Smooth muscle cell (in vitro differentiated cells): ENCODE measurements around the gene B4GALNT1. TPM values are rescaled to one million over a fixed set of nuclear protein-coding genes. Genes with fewer than 3 reads are reported as not detected.

Source experiments
- DNase-seq: peaks from one replicate; lab custom pipeline; 2025; ENCODE audit not compliant: unreplicated experiment; lab: John Stamatoyannopoulos, UW
- H2AFZ ChIP-seq: fragments of 200-600 bp; sonication (generic); 2 replicates; pipeline ENCODE4 v1.6.0; 2016; ENCODE audit warnings: antibody characterized with exemption, low read depth, mild to moderate bottlenecking
- H3F3A ChIP-seq: fragments of 200-600 bp; sonication (generic); 2 replicates; pipeline ENCODE4 v1.6.0; 2017; ENCODE audit warnings: antibody characterized with exemption, low read depth
- H3K27ac ChIP-seq: fragments of 200-600 bp; sonication (generic); 2 replicates; pipeline ENCODE4 v1.5.1; 2016; ENCODE audit warnings: low read depth, mild to moderate bottlenecking
- H3K27me3 ChIP-seq: fragments of 200-600 bp; sonication (generic); 2 replicates; pipeline ENCODE4 v1.6.1; 2016; ENCODE audit warnings: low read depth, mild to moderate bottlenecking
- H3K36me3 ChIP-seq: fragments of 200-600 bp; sonication (generic); 2 replicates; pipeline ENCODE4 v1.5.1; 2016; ENCODE audit warnings: low read depth
- H3K4me1 ChIP-seq: fragments of 200-600 bp; sonication (generic); 2 replicates; pipeline ENCODE4 v1.5.1; 2016; ENCODE audit warnings: low read depth
- H3K4me2 ChIP-seq: fragments of 200-600 bp; sonication (generic); 2 replicates; pipeline ENCODE4 v1.6.0; 2016; ENCODE audit warnings: mild to moderate bottlenecking
- H3K4me3 ChIP-seq: fragments of 200-600 bp; sonication (generic); 2 replicates; pipeline ENCODE4 v1.5.1; 2016; ENCODE audit warnings: mild to moderate bottlenecking
- H3K79me2 ChIP-seq: fragments of 200-600 bp; sonication (generic); 2 replicates; pipeline ENCODE4 v1.6.0; 2016; ENCODE audit warnings: low read depth, mild to moderate bottlenecking
- H3K9ac ChIP-seq: fragments of 200-600 bp; sonication (generic); 2 replicates; pipeline ENCODE4 v1.6.0; 2016; ENCODE audit warnings: low read depth
- H3K9me3 ChIP-seq: fragments of 200-600 bp; sonication (generic); replicated peaks from 2 replicates; pipeline ENCODE4 v1.5.1; 2016; ENCODE audit warnings: low read depth
- H4K20me1 ChIP-seq: fragments of 200-600 bp; sonication (generic); 2 replicates; pipeline ENCODE4 v1.6.0; 2016; ENCODE audit warnings: low read depth
- WGBS: methylation state at CpG from one replicate; pipeline ENCODE4 v1.1.7; 2016; ENCODE audit warnings: low lambda C conversion rate; 5-methylcytosine and 5-hydroxymethylcytosine counted together
- polyA plus RNA-seq: library from polyadenylated mRNA; unstranded; fragments of >200 nt; fragmentation: Nextera tagmentation; extraction: Ambion mirVana; gene quantifications from 2 replicates; pipeline ENCODE4 v1.2.1, GENCODE V29; 2016
- total RNA-seq: library from RNA; depleted of rRNA; stranded (reverse); fragments of >200 nt; gene quantifications from 2 replicates; pipeline ENCODE4 v1.2.3, GENCODE V29; 2014
- TF ChIP-seq, protein P1 (sequence below): fragments of 200-600 bp; sonication (generic); IDR thresholded peaks from 2 replicates; pipeline ENCODE4 v1.5.1; 2017; ENCODE audit warnings: borderline replicate concordance, mild to moderate bottlenecking, antibody characterized with exemption; ENCODE audit not compliant: insufficient read depth, poor library complexity, severe bottlenecking

Gene B4GALNT1
- total and polyA plus RNA-seq, 2 experiments from 2014 or later, result 1.8 to 5.6 TPM

DNA sequence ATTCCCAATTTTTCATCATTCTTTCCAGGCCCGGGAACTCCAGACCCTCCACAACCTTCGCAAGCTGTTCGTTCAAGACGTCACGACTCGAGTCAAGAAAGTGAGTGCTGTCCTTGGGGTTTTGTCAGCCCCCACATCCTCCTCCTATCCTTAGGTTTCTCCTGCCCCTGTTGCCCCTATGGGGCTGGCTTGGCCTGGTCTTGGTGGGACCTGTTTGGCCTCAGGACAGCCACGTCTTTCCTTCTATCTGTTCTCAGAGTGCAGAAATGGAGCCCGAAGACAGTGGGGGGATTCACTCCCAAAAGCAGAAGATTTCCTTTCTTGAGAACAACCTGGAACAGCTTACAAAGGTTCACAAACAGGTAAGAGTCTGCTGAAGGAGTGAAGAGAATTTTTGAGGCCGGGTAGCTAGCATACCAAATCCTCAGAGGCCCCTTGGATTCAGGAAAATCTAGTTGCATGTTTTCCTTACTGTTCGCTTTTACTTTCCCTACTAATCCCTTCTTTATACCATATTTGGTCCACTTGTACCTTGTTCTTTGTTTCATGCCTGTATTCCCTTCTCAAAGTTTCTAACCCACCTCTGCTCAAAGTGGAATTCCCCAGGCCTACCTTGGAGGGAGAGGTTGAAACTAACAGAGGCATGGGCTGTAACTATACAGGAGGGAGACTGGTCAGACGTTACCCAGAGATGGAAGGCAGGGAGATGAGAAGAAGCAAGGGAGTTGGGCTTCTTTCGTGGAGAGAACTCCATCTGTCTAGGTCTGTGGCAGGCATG lies 54.8 kb downstream of the B4GALNT1 start:
- Histone ChIP-seq H3K4me3 (no peak overlapping the region), H3K9ac (no peak overlapping the region), H2AFZ (no peak overlapping the region), H3K79me2 (no peaks in the 10 kb centered on the region), H3K9me3 (no peaks in the 10 kb centered on the region), H3F3A (no peaks in the 10 kb centered on the region), H3K27me3 (no peaks in the 10 kb centered on the region), H3K4me1 (no peaks in the 10 kb centered on the region), H3K27ac (no peak overlapping the region), H4K20me1 (no peaks in the 10 kb centered on the region), H3K36me3 (no peaks in the 10 kb centered on the region), H3K4me2 (no peak overlapping the region)
- WGBS, result 94% methylated on average over 12 of the region's 12 CpGs
- TF ChIP-seq, protein P1, sequence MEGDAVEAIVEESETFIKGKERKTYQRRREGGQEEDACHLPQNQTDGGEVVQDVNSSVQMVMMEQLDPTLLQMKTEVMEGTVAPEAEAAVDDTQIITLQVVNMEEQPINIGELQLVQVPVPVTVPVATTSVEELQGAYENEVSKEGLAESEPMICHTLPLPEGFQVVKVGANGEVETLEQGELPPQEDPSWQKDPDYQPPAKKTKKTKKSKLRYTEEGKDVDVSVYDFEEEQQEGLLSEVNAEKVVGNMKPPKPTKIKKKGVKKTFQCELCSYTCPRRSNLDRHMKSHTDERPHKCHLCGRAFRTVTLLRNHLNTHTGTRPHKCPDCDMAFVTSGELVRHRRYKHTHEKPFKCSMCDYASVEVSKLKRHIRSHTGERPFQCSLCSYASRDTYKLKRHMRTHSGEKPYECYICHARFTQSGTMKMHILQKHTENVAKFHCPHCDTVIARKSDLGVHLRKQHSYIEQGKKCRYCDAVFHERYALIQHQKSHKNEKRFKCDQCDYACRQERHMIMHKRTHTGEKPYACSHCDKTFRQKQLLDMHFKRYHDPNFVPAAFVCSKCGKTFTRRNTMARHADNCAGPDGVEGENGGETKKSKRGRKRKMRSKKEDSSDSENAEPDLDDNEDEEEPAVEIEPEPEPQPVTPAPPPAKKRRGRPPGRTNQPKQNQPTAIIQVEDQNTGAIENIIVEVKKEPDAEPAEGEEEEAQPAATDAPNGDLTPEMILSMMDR, result no peak
- no peak for DNase-seq

DNA sequence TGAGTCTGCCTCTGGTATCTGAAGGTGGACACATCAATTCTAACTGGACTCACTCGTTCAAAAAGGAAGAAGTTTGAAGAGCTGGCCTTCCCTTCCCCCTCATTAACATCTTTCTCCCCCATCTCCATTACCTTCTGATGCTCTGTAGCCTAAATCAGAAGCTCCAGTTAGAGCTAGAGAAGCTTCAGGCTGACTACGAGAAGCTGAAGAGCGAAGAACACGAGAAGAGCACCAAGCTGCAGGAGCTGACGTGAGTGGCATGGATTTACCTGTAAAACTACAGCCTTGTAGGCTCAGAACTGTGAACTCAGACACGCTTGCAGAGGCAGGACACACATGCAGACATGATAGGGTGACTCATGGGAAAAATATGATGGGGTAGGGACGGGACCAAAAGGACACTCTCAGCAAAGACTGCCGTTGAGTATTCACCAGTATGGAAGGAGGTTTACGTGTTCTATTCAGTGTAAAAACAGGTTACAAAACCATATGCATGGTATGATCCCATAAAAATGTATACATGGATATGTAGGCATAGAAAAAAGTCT lies 56.3 kb downstream of the B4GALNT1 start:
- Histone ChIP-seq H3K27ac (no peak overlapping the region), H3K9ac (no peak overlapping the region), H3K9me3 (no peaks in the 10 kb centered on the region), H3K4me3 (no peak overlapping the region), H3K4me1 (no peaks in the 10 kb centered on the region), H3K27me3 (no peaks in the 10 kb centered on the region), H3K36me3 (no peaks in the 10 kb centered on the region), H3K79me2 (no peaks in the 10 kb centered on the region), H4K20me1 (no peaks in the 10 kb centered on the region), H2AFZ (no peak overlapping the region), H3F3A (no peaks in the 10 kb centered on the region), H3K4me2 (no peak overlapping the region)
- DNase-seq, result no peak
- TF ChIP-seq, protein P1, result no peak
- WGBS, result 82% methylated on average over 9 of the region's 9 CpGs

Other genes starting within 250 kb of the B4GALNT1 start
- 10.4 and 16.0 TPM in 2 replicates for gene R3HDM2, start 202.2 kb downstream of the B4GALNT1 start, total RNA-seq
- gene R3HDM2, start 202.2 kb downstream of the B4GALNT1 start, polyA plus RNA-seq, result 12.2 and 17.2 TPM in 2 replicates
- gene INHBC, start 198.4 kb downstream of the B4GALNT1 start, total RNA-seq, result not detected in 2 replicates
- 0.42 TPM in 1 of 2 replicates, not detected in the other for gene INHBC, start 198.4 kb downstream of the B4GALNT1 start, polyA plus RNA-seq
- 5.4 and 11.5 TPM in 2 replicates for gene INHBE, start 177.9 kb downstream of the B4GALNT1 start, total RNA-seq
- gene INHBE, start 177.9 kb downstream of the B4GALNT1 start, polyA plus RNA-seq, result 2.1 and 2.3 TPM in 2 replicates
- gene GLI1, start 173.4 kb downstream of the B4GALNT1 start, total RNA-seq, result 1.4 and 1.5 TPM in 2 replicates
- 0.50 and 1.2 TPM in 2 replicates for gene GLI1, start 173.4 kb downstream of the B4GALNT1 start, polyA plus RNA-seq
- gene ARHGAP9, start 153.3 kb downstream of the B4GALNT1 start, total RNA-seq, result 1.3 TPM in 1 of 2 replicates, not detected in the other
- gene ARHGAP9, start 153.3 kb downstream of the B4GALNT1 start, polyA plus RNA-seq, result not detected in 2 replicates
- gene MARS1, start 145.1 kb downstream of the B4GALNT1 start, total RNA-seq, result 192 and 629 TPM in 2 replicates
- gene MARS1, start 145.1 kb downstream of the B4GALNT1 start, polyA plus RNA-seq, result 186 and 187 TPM in 2 replicates
- 25.8 and 28.4 TPM in 2 replicates for gene DDIT3, start 112.7 kb downstream of the B4GALNT1 start, total RNA-seq
- gene DDIT3, start 112.7 kb downstream of the B4GALNT1 start, polyA plus RNA-seq, result 27.8 and 43.5 TPM in 2 replicates
- gene MBD6, start 110.4 kb downstream of the B4GALNT1 start, total RNA-seq, result 3.7 and 9.1 TPM in 2 replicates
- gene MBD6, start 110.4 kb downstream of the B4GALNT1 start, polyA plus RNA-seq, result 11.7 and 18.4 TPM in 2 replicates
- gene DCTN2, start 86.0 kb downstream of the B4GALNT1 start, total RNA-seq, result 88.0 and 107 TPM in 2 replicates
- gene DCTN2, start 86.0 kb downstream of the B4GALNT1 start, polyA plus RNA-seq, result 119 and 127 TPM in 2 replicates
- gene KIF5A, start 83.2 kb downstream of the B4GALNT1 start, total RNA-seq, result 2.2 and 2.8 TPM in 2 replicates
- gene KIF5A, start 83.2 kb downstream of the B4GALNT1 start, polyA plus RNA-seq, result 0.34 and 0.53 TPM in 2 replicates
- 39.5 and 53.8 TPM in 2 replicates for gene PIP4K2C, start 42.0 kb downstream of the B4GALNT1 start, total RNA-seq
- gene PIP4K2C, start 42.0 kb downstream of the B4GALNT1 start, polyA plus RNA-seq, result 33.3 and 41.1 TPM in 2 replicates
- gene DTX3, start 28.4 kb downstream of the B4GALNT1 start, total RNA-seq, result 28.9 and 29.4 TPM in 2 replicates
- gene DTX3, start 28.4 kb downstream of the B4GALNT1 start, polyA plus RNA-seq, result 43.0 and 48.2 TPM in 2 replicates
- 13.9 and 18.5 TPM in 2 replicates for gene ARHGEF25, start 21.8 kb downstream of the B4GALNT1 start, total RNA-seq
- gene ARHGEF25, start 21.8 kb downstream of the B4GALNT1 start, polyA plus RNA-seq, result 1.5 and 3.8 TPM in 2 replicates
- gene OS9, start 60.9 kb upstream of the B4GALNT1 start, total RNA-seq, result 236 and 374 TPM in 2 replicates
- 162 and 179 TPM in 2 replicates for gene OS9, start 60.9 kb upstream of the B4GALNT1 start, polyA plus RNA-seq
- not detected in 2 replicates for gene AGAP2, start 105.5 kb upstream of the B4GALNT1 start, total RNA-seq
- not detected in 2 replicates for gene AGAP2, start 105.5 kb upstream of the B4GALNT1 start, polyA plus RNA-seq
- 68.0 and 105 TPM in 2 replicates for gene TSPAN31, start 111.8 kb upstream of the B4GALNT1 start, total RNA-seq
- gene TSPAN31, start 111.8 kb upstream of the B4GALNT1 start, polyA plus RNA-seq, result 48.6 and 55.1 TPM in 2 replicates
- gene CDK4, start 119.1 kb upstream of the B4GALNT1 start, total RNA-seq, result 144 and 158 TPM in 2 replicates
- gene CDK4, start 119.1 kb upstream of the B4GALNT1 start, polyA plus RNA-seq, result 215 and 235 TPM in 2 replicates
- 6.5 and 8.6 TPM in 2 replicates for gene MARCHF9, start 121.9 kb upstream of the B4GALNT1 start, total RNA-seq
- 3.7 and 6.8 TPM in 2 replicates for gene MARCHF9, start 121.9 kb upstream of the B4GALNT1 start, polyA plus RNA-seq
- 0.81 and 0.90 TPM in 2 replicates for gene CYP27B1, start 133.9 kb upstream of the B4GALNT1 start, total RNA-seq
- 1.3 and 1.7 TPM in 2 replicates for gene CYP27B1, start 133.9 kb upstream of the B4GALNT1 start, polyA plus RNA-seq
- gene METTL1, start 138.9 kb upstream of the B4GALNT1 start, total RNA-seq, result 4.1 and 7.7 TPM in 2 replicates
- gene METTL1, start 138.9 kb upstream of the B4GALNT1 start, polyA plus RNA-seq, result 20.3 and 24.9 TPM in 2 replicates
- 6.2 and 8.0 TPM in 2 replicates for gene EEF1AKMT3, start 139.4 kb upstream of the B4GALNT1 start, total RNA-seq
- gene EEF1AKMT3, start 139.4 kb upstream of the B4GALNT1 start, polyA plus RNA-seq, result 9.0 and 9.9 TPM in 2 replicates
- gene TSFM, start 149.6 kb upstream of the B4GALNT1 start, total RNA-seq, result 14.5 and 16.8 TPM in 2 replicates
- 24.0 and 28.5 TPM in 2 replicates for gene TSFM, start 149.6 kb upstream of the B4GALNT1 start, polyA plus RNA-seq
- gene AVIL, start 185.5 kb upstream of the B4GALNT1 start, total RNA-seq, result 7.0 and 17.1 TPM in 2 replicates
- gene AVIL, start 185.5 kb upstream of the B4GALNT1 start, polyA plus RNA-seq, result 1.2 and 9.1 TPM in 2 replicates
- gene CTDSP2, start 213.5 kb upstream of the B4GALNT1 start, total RNA-seq, result 77.4 and 86.7 TPM in 2 replicates
- 61.7 and 62.0 TPM in 2 replicates for gene CTDSP2, start 213.5 kb upstream of the B4GALNT1 start, polyA plus RNA-seq